HepG2 (cell line): Measurements from ENCODE around the gene PIGW. TPM values are rescaled to one million over a fixed set of nuclear protein-coding genes. Genes with fewer than 3 reads are reported as not detected.

Source experiments
- ADNP ChIP-seq: sonication (generic); formaldehyde crosslinking; IDR thresholded peaks from 2 replicates; pipeline ENCODE4 v1.4.0; 2020; ENCODE audit warnings: missing genetic modification reagents
- ATF2 ChIP-seq: sonication (generic); formaldehyde crosslinking; IDR thresholded peaks from 2 replicates; pipeline ENCODE4 v1.4.0; 2020; ENCODE audit warnings: missing genetic modification reagents
- CENPBD1 ChIP-seq: sonication (generic); formaldehyde crosslinking; IDR thresholded peaks from 2 replicates; pipeline ENCODE4 v1.8.0; 2022; ENCODE audit warnings: missing genetic modification reagents, low read depth, mild to moderate bottlenecking, borderline replicate concordance
- GZF1 ChIP-seq: sonication (generic); formaldehyde crosslinking; IDR thresholded peaks from 2 replicates; pipeline ENCODE4 v1.5.1; 2020; ENCODE audit warnings: mild to moderate bottlenecking, missing genetic modification reagents
- HNRNPK ChIP-seq: fragments of 200-400 bp; formaldehyde crosslinking; IDR thresholded peaks from 2 replicates; pipeline ENCODE4 v1.6.1; 2018; ENCODE audit warnings: low read length, low read depth, moderate library complexity, mild to moderate bottlenecking; ENCODE audit not compliant: poor library complexity, severe bottlenecking
- HOMEZ ChIP-seq: IDR thresholded peaks from 2 replicates; pipeline ENCODE4 v1.6.1; 2016; ENCODE audit warnings: low read depth
- KDM1A ChIP-seq: IDR thresholded peaks from 2 replicates; pipeline ENCODE4 v1.6.1; 2016; ENCODE audit warnings: missing compliant biosample characterization
- MYPOP ChIP-seq: sonication (generic); formaldehyde crosslinking; IDR thresholded peaks from 2 replicates; pipeline ENCODE4 v1.8.1; 2023; ENCODE audit warnings: mild to moderate bottlenecking, moderate library complexity, missing genetic modification reagents
- NR0B2 ChIP-seq: sonication (generic); formaldehyde crosslinking; IDR thresholded peaks from 2 replicates; pipeline ENCODE4 v1.4.0; 2020; ENCODE audit warnings: mild to moderate bottlenecking, missing genetic modification reagents
- PITX1 ChIP-seq: sonication (generic); formaldehyde crosslinking; IDR thresholded peaks from 2 replicates; pipeline ENCODE4 v1.5.1; 2020; ENCODE audit warnings: mild to moderate bottlenecking, missing genetic modification reagents
- POGZ ChIP-seq: sonication (generic); formaldehyde crosslinking; IDR thresholded peaks from 2 replicates; pipeline ENCODE4 v1.4.0; 2020; ENCODE audit warnings: mild to moderate bottlenecking, missing genetic modification reagents
- SNRNP70 ChIP-seq: fragments of 200-400 bp; formaldehyde crosslinking; IDR thresholded peaks from 2 replicates; pipeline ENCODE4 v1.6.1; 2017; ENCODE audit warnings: mild to moderate bottlenecking, low read depth, low read length, moderate library complexity
- SSRP1 ChIP-seq: IDR thresholded peaks from 2 replicates; pipeline ENCODE4 v1.6.1; 2016; ENCODE audit warnings: control low read depth
- TBX3 ChIP-seq: fragments of 450-650 bp; IDR thresholded peaks from 2 replicates; pipeline ENCODE4 v1.6.1; 2017; ENCODE audit warnings: antibody characterized with exemption, mild to moderate bottlenecking, inconsistent platforms, borderline replicate concordance
- ZBTB1 ChIP-seq: sonication (generic); formaldehyde crosslinking; IDR thresholded peaks from 2 replicates; pipeline ENCODE4 v1.4.0; 2020; ENCODE audit warnings: missing genetic modification reagents, borderline replicate concordance
- ZBTB49 ChIP-seq: sonication (generic); formaldehyde crosslinking; IDR thresholded peaks from 2 replicates; pipeline ENCODE4 v1.4.0; 2020; ENCODE audit warnings: missing genetic modification reagents, borderline replicate concordance
- ZNF317 ChIP-seq: sonication (generic); formaldehyde crosslinking; IDR thresholded peaks from 2 replicates; pipeline ENCODE4 v1.5.0; 2020; ENCODE audit warnings: mild to moderate bottlenecking, missing genetic modification reagents
- ZNF350 ChIP-seq: sonication (generic); formaldehyde crosslinking; IDR thresholded peaks from 2 replicates; pipeline ENCODE4 v1.4.0; 2020; ENCODE audit warnings: mild to moderate bottlenecking, low read depth, missing genetic modification reagents, borderline replicate concordance
- ZNF362 ChIP-seq: sonication (generic); formaldehyde crosslinking; IDR thresholded peaks from 2 replicates; pipeline ENCODE4 v1.4.0; 2020; ENCODE audit warnings: missing genetic modification reagents, mild to moderate bottlenecking, borderline replicate concordance
- ZNF543 ChIP-seq: sonication (generic); formaldehyde crosslinking; IDR thresholded peaks from 2 replicates; pipeline ENCODE4 v1.4.0; 2020; ENCODE audit warnings: mild to moderate bottlenecking, missing genetic modification reagents
- polyA plus RNA-seq, 8 experiments: library from polyadenylated mRNA; depleted of rRNA in 3 of 8; stranded (reverse) in 7 of 8; unstranded in 1 of 8; fragments of >200 nt; fragmentation: Illumina TruSeq in 4 of 8; extraction: Trizol in 4 of 8; gene quantifications; 2 replicates each; pipeline versions ENCODE4 v1.2.1 to v1.2.3, GENCODE V29; 2011 to 2016; ENCODE audit warnings: low read depth in 4 of 8, missing spikeins in 1 of 8, mixed read lengths in 1 of 8; ENCODE audit not compliant: insufficient read depth in 1 of 8
- total RNA-seq, 5 experiments: library from RNA; depleted of rRNA; stranded (reverse); fragments of >200 nt; fragmentation: Illumina TruSeq; extraction: Trizol; gene quantifications; 2 replicates each; pipeline ENCODE4 v1.2.3, GENCODE V29; 2016; ENCODE audit warnings: low read depth in 1 of 5

Gene PIGW
- total and polyA plus RNA-seq, 2 of the 13 experiments (the other 11 are each of a cell fraction or from before 2014, with no cell fraction given), result 9.0 to 24.0 TPM

- no peak for TF ChIP-seq ZNF362 (CRISPR knock-in tag)
- no peak; the same call in 1 of the 2 replicates for TF ChIP-seq PITX1
- 0 out of 2 replicates have a peak, but pooled peaks have one; percentile 25 for TF ChIP-seq CENPBD1
- TF ChIP-seq MYPOP (CRISPR knock-in tag), result peak; percentile 73; the same call in 1 of the 2 replicates
- TF ChIP-seq ZNF317, result no peak
- no peak for TF ChIP-seq ADNP
- no peak for TF ChIP-seq NR0B2
- TF ChIP-seq ZNF350 (CRISPR knock-in tag), result 0 out of 2 replicates have a peak, but pooled peaks have one; percentile 6
- TF ChIP-seq ZBTB49 (CRISPR knock-in tag), result no peak
- TF ChIP-seq HOMEZ (CRISPR knock-in tag), result no peak
- no peak for TF ChIP-seq ATF2 (CRISPR knock-in tag)
- TF ChIP-seq ZBTB1, result no peak
- TF ChIP-seq SSRP1 (CRISPR knock-in tag), result no peak
- peak; percentile 34; the same call in 1 of the 2 replicates for TF ChIP-seq ZNF543 (CRISPR knock-in tag)
- TF ChIP-seq POGZ (CRISPR knock-in tag), result no peak
- no peak for TF ChIP-seq KDM1A
- no peak for TF ChIP-seq SNRNP70
- TF ChIP-seq TBX3, result no peak
- no peak for TF ChIP-seq GZF1
- TF ChIP-seq HNRNPK, result no peak
Measured at GRCh38 chr17:36533935-36534839, 600 bp upstream of the PIGW start (continued).
